Measurements from ENCODE around the gene PDHX.

Gene PDHX

DNA sequence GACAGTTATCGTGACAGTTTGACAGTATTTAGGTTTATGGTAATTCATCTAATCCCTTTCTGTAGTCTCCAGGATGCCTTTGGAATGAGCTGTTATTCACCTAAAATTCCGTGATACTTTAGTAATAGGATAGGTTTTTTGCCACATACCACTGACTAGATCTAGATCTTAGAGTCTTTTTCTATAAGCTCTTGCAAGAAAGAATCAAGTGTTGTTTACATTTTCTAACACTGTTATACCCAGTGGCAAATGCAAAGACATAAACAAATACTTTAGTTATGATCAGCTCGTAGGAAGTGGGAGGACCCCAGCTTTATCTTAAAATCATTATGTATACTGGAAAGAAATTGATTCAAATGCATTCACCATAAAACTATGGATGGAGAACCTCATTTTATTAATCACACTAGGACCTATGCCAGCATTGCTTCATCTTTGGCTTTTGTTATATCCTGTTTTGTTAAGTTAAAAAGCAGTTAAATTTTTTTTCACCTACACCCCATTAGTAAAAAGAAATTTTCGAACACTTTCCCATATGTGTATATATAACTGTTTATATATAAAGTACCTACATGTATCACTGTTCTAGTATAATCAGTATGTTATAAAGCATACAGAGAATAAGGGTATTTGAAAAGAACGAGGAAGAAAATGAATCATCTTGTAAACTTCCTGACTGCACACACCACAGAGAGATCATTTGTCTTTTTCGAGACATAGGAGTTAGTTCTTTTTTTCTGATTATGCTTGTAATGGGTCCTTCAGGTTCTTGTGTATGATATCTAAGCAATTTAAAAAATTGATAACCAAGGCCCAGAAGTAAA, 60.9 kb downstream of the PDHX start:
- TF ChIP-seq POLR2A (IDR thresholded peaks at IDR 0.05; ENCODE audit: low read length) (no peak), GATA1 (IDR thresholded peaks at IDR 0.05; ENCODE audit: low read depth, low read length) (no peak)
- no peak for DNase-seq

- no peak for DNase-seq
- no peak for TF ChIP-seq POLR2A (IDR thresholded peaks at IDR 0.05; ENCODE audit: low read length)
- no peak for TF ChIP-seq GATA1 (IDR thresholded peaks at IDR 0.05; ENCODE audit: low read depth, low read length)
Observed at GRCh38 chr11:34978236-34979191, 62.1 kb downstream of the PDHX start.

DNA sequence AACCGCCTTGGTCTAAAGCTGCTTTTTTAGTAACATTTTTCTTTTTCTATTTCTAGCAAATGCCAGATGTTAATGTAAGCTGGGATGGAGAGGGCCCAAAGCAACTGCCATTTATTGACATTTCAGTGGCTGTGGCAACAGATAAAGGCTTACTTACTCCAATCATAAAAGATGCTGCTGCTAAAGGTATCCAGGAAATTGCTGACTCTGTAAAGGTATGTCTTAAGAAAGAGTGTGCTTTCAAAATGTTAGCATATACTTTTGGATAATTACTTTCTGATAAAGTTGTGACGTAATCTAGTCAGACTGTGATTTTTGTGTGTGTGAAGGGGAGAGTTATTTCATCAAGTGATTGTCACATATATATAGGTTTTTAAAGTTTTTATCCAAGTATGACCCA, 68.1 kb downstream of the PDHX start:
- TF ChIP-seq GATA1 (IDR thresholded peaks at IDR 0.05; ENCODE audit: low read depth, low read length) (no peak), POLR2A (IDR thresholded peaks at IDR 0.05; ENCODE audit: low read length) (no peak)
- DNase-seq = no peak

- TF ChIP-seq POLR2A (IDR thresholded peaks at IDR 0.05; ENCODE audit: low read length) (no peak), GATA1 (IDR thresholded peaks at IDR 0.05; ENCODE audit: low read depth, low read length) (no peak)
- DNase-seq = no peak
Observed at GRCh38 chr11:34986883-34987520, 70.6 kb downstream of the PDHX start.

DNA sequence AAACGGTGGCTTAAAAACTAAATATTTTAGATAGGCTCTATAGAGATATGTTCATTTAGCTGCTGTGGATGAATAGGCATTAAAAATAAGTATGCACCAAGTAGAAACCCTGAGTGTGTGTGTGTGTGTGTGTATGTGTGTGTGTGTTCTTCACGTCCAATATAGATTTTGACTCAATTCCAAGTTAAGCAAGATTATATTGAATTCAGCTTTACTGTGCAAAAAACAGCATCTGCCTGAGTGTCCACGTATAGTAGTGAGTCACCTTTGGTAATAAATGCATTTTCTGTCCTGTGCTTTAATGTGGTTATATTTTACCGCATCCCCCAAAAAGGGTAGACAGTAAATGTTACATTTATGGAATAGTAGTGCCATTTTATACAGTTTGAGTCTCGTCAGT, 71.2 kb downstream of the PDHX start:
- no peak for TF ChIP-seq POLR2A (IDR thresholded peaks at IDR 0.05; ENCODE audit: low read length)
- no peak for TF ChIP-seq GATA1 (IDR thresholded peaks at IDR 0.05; ENCODE audit: low read depth, low read length)
- DNase-seq = no peak

GRCh38 chr11:34988294-34989255, 72.2 kb downstream of the PDHX start:
- no peak for DNase-seq
- TF ChIP-seq POLR2A (IDR thresholded peaks at IDR 0.05; ENCODE audit: low read length) (no peak), GATA1 (IDR thresholded peaks at IDR 0.05; ENCODE audit: low read depth, low read length) (no peak)

- no peak for TF ChIP-seq POLR2A (IDR thresholded peaks at IDR 0.05; ENCODE audit: low read length)
- no peak for TF ChIP-seq GATA1 (IDR thresholded peaks at IDR 0.05; ENCODE audit: low read depth, low read length)
- no peak for DNase-seq
Observed at GRCh38 chr11:34990916-34991315, 74.5 kb downstream of the PDHX start.

DNA sequence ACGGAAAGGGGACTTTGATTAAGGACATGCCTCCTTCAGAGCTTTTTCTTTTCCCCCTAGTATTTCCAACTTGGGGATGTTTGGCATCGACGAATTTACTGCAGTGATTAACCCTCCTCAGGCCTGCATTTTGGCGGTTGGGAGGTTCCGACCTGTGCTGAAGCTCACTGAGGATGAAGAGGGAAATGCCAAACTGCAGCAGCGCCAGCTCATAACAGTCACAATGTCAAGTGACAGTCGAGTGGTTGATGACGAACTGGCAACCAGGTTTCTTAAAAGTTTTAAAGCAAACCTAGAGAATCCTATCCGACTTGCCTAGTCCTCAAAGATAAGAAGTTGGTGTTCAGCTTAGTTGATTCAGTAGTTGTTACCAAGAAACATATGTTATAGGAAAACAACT, 78.4 kb downstream of the PDHX start:
- DNase-seq = no peak
- TF ChIP-seq GATA1 (IDR thresholded peaks at IDR 0.05; ENCODE audit: low read depth, low read length) (no peak), POLR2A (IDR thresholded peaks at IDR 0.05; ENCODE audit: low read length) (no peak)

GRCh38 chr11:34996958-34997357, 80.5 kb downstream of the PDHX start:
- no peak for DNase-seq
- TF ChIP-seq GATA1 (IDR thresholded peaks at IDR 0.05; ENCODE audit: low read depth, low read length) (no peak), POLR2A (IDR thresholded peaks at IDR 0.05; ENCODE audit: low read length) (no peak)

DNA sequence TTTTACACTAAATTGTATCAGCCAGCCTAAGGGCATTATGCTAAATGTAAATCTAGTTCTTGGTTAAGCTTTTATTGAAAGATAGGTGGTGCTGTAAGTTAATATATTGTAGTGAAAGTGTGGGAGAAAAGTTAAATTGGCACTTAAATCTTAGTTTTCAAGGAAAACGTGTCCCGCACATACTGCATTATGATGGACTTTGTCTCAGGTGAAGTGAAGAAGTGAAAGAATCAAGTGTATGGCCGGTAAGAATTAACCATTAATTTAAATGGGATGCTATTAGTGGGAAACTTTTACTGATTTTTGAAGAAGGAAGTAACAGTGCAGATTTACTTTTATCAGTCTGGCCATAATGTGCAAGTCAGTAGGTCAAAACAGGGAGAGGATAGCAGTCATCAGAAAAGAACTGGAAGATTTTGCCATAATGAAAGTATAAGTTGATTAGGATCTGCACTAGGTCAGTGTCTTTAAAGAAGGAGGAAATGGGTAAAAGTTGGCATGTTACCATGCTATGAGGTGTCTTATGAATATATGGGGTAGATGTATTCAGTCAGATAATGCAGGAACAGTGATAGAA, 81.6 kb downstream of the PDHX start:
- no peak for TF ChIP-seq GATA1 (IDR thresholded peaks at IDR 0.05; ENCODE audit: low read depth, low read length)
- no peak for TF ChIP-seq POLR2A (IDR thresholded peaks at IDR 0.05; ENCODE audit: low read length)
- peak in 1 of 2 experiments; percentile 39 for DNase-seq

- no peak for DNase-seq
Observed at GRCh38 chr11:34999453-34999852, 83.0 kb downstream of the PDHX start.

GRCh38 chr11:35003186-35003585, 86.8 kb downstream of the PDHX start:
- no peak for DNase-seq
- TF ChIP-seq GATA1 (IDR thresholded peaks at IDR 0.05; ENCODE audit: low read depth, low read length) (no peak), POLR2A (IDR thresholded peaks at IDR 0.05; ENCODE audit: low read length) (no peak)

More at GRCh38 chr11:34999453-34999852, 83.0 kb downstream of the PDHX start:
- TF ChIP-seq POLR2A (IDR thresholded peaks at IDR 0.05; ENCODE audit: low read length) (no peak), GATA1 (IDR thresholded peaks at IDR 0.05; ENCODE audit: low read depth, low read length) (no peak)
